GM23338 (cell line): Measurements from ENCODE around the gene CHMP6. TPM values are rescaled to one million over a fixed set of nuclear protein-coding genes. Genes with fewer than 3 reads are reported as not detected.
A peak's percentile ranks its signal among the peaks of the same experiment; 100 is the strongest.

Experiments used
- ATAC-seq: fragments of 200-7000 bp; cut with Tn5 transposase; 3 replicates; pipeline ENCODE4 v1.9.1; 2020
- DNase-seq: peaks from one replicate; pipeline ENCODE4 v3.0.0-alpha.2; 2015; ENCODE audit warnings: low spot score
- H2AFZ ChIP-seq: fragments of 200-600 bp; sonication (generic); 2 replicates; pipeline ENCODE4 v1.8.0; 2016; ENCODE audit warnings: antibody characterized with exemption, mild to moderate bottlenecking, moderate library complexity
- H3F3A ChIP-seq: fragments of 200-600 bp; sonication (generic); replicated peaks from 2 replicates; pipeline ENCODE4 v1.8.0; 2017; ENCODE audit warnings: antibody characterized with exemption, mixed run types, low read depth
- H3K27ac ChIP-seq: fragments of 200-600 bp; sonication (generic); 2 replicates; pipeline ENCODE4 v1.6.1; 2016; ENCODE audit warnings: low read depth
- H3K27me3 ChIP-seq: fragments of 200-600 bp; sonication (generic); 2 replicates; pipeline ENCODE4 v1.8.0; 2016; ENCODE audit warnings: mild to moderate bottlenecking, mixed run types, moderate library complexity; ENCODE audit not compliant: insufficient read depth
- H3K36me3 ChIP-seq: fragments of 200-600 bp; sonication (generic); 2 replicates; pipeline ENCODE4 v1.8.0; 2016; ENCODE audit warnings: mild to moderate bottlenecking; ENCODE audit not compliant: insufficient read depth
- H3K4me1 ChIP-seq: fragments of 200-600 bp; sonication (generic); 2 replicates; pipeline ENCODE4 v1.8.0; 2016; ENCODE audit warnings: mild to moderate bottlenecking, moderate library complexity; ENCODE audit not compliant: insufficient read depth
- H3K4me2 ChIP-seq: fragments of 200-600 bp; sonication (generic); 2 replicates; pipeline ENCODE4 v1.7.1; 2017; ENCODE audit warnings: mixed run types
- H3K4me3 ChIP-seq: fragments of 200-600 bp; sonication (generic); 2 replicates; pipeline ENCODE4 v1.6.1; 2016; ENCODE audit warnings: mixed run types
- H3K79me2 ChIP-seq: fragments of 200-600 bp; sonication (generic); replicated peaks from 2 replicates; pipeline ENCODE4 v1.8.0; 2017; ENCODE audit warnings: mild to moderate bottlenecking; ENCODE audit not compliant: insufficient read depth
- H3K9me2 ChIP-seq: fragments of 200-600 bp; sonication (generic); 2 replicates; pipeline ENCODE4 v1.8.0; 2017; ENCODE audit not compliant: insufficient read depth
- H4K20me1 ChIP-seq: fragments of 200-600 bp; sonication (generic); replicated peaks from 2 replicates; pipeline ENCODE4 v1.8.0; 2017; ENCODE audit warnings: mild to moderate bottlenecking; ENCODE audit not compliant: insufficient read depth
- H3K27ac Mint-ChIP-seq: 2 replicates; pipeline ENCODE4 v1.8.0; 2020; ENCODE audit warnings: inconsistent platforms, mild to moderate bottlenecking, moderate library complexity, mixed read lengths
- H3K27me3 Mint-ChIP-seq: 3 replicates; pipeline ENCODE4 v1.8.0; 2022; ENCODE audit warnings: low read depth, mild to moderate bottlenecking, moderate library complexity, mixed read lengths, inconsistent platforms; ENCODE audit not compliant: insufficient read depth, poor library complexity
- H3K36me3 Mint-ChIP-seq: 3 replicates; pipeline ENCODE4 v1.8.0; 2021; ENCODE audit warnings: low read depth, mild to moderate bottlenecking, inconsistent platforms, moderate library complexity, mixed read lengths
- H3K4me1 Mint-ChIP-seq: 3 replicates; pipeline ENCODE4 v1.8.0; 2020; ENCODE audit warnings: mild to moderate bottlenecking, inconsistent platforms, mixed read lengths
- H3K4me3 Mint-ChIP-seq: 3 replicates; pipeline ENCODE4 v1.8.0; 2021; ENCODE audit warnings: moderate library complexity, mild to moderate bottlenecking, inconsistent platforms, mixed read lengths
- H3K9me3 Mint-ChIP-seq: 3 replicates; pipeline ENCODE4 v1.8.0; 2020; ENCODE audit warnings: moderate library complexity, mild to moderate bottlenecking, inconsistent platforms, mixed read lengths
- EZH2 ChIP-seq: fragments of 200-600 bp; sonication (generic); IDR thresholded peaks from one replicate; pipeline ENCODE4 v1.8.0; 2017; ENCODE audit warnings: antibody characterized with exemption, mild to moderate bottlenecking, low read depth; ENCODE audit not compliant: unreplicated experiment
- REST ChIP-seq: IDR thresholded peaks from one replicate; pipeline ENCODE4 v1.6.1; 2018; ENCODE audit warnings: antibody characterized with exemption; ENCODE audit not compliant: unreplicated experiment
- ZNF114 ChIP-seq: fragments of 250-450 bp; sonication (Bioruptor Pico); IDR thresholded peaks from 2 replicates; pipeline ENCODE4 v1.5.0; 2020; ENCODE audit warnings: mild to moderate bottlenecking, moderate library complexity
- ZNF462 ChIP-seq: fragments of 250-450 bp; sonication (Bioruptor Pico); IDR thresholded peaks from 2 replicates; pipeline ENCODE4 v1.5.0; 2020; ENCODE audit warnings: mild to moderate bottlenecking, moderate library complexity
- polyA plus RNA-seq: library from polyadenylated mRNA; unstranded; fragments of >200 nt; fragmentation: Nextera tagmentation; extraction: Ambion mirVana; gene quantifications from 2 replicates; pipeline ENCODE4 v1.2.1, GENCODE V29; 2016
- total RNA-seq: library from RNA; depleted of rRNA; stranded (reverse); fragments of >200 nt; shearing (Covaris generic); gene quantifications from 2 replicates; pipeline ENCODE4 v1.2.3, GENCODE V29; 2014
- TF ChIP-seq, protein P1 (sequence below), 2 experiments: fragments of 200-600 bp in 1 of 2; sonication (generic) in 1 of 2; conservative IDR thresholded peaks; 2 replicates each; pipeline versions ENCODE4 v1.5.1 to v1.6.1; 2016 to 2017; ENCODE audit warnings: antibody characterized with exemption in 2 of 2, low read depth in 2 of 2, mild to moderate bottlenecking in 2 of 2, moderate library complexity in 1 of 2

CHMP6 gene
- total and polyA plus RNA-seq, 2 experiments from 2014 or later: 12.3 to 14.0 TPM

DNA sequence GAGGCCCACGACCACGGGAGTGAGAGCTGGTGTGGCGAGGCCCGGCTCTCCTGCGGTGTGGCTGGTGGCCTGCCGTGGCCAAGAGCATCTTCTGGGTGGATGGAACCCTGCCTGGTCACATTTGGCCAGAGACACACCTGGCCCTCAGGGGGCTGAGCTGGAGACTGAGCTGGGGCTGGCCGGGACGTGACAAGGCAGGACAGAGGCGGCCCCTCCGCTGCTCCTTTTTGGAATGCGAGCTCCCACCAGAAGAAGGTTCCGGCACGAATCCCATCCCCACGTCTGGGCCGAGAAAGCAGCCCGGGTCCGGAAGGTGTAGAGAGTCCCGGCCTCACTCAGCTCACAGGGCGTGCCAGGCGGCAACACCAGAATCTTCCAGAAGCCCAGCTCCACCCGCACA is 26.0 kb upstream of the CHMP6 start (continued):
- TF ChIP-seq ZNF462 (CRISPR knock-in tag): no peak
- TF ChIP-seq EZH2: no peak

GRCh38 chr17:80967404-80967872 is 24.2 kb upstream of the CHMP6 start:
- peaks cover 10% of the 10 kb centered on the region; the same call in 2 of the 3 replicates for H3K4me1 Mint-ChIP-seq
- no peak overlapping the region for H3K27ac Mint-ChIP-seq
- Histone ChIP-seq H3F3A (no peaks in the 10 kb centered on the region), H4K20me1 (no peaks in the 10 kb centered on the region), H2AFZ (no peak overlapping the region), H3K4me2 (no peak overlapping the region), H3K79me2 (no peaks in the 10 kb centered on the region), H3K4me3 (no peak overlapping the region), H3K27ac (no peak overlapping the region), H3K36me3 (no peaks in the 10 kb centered on the region), H3K9me2 (no peaks in the 10 kb centered on the region), H3K27me3 (no peaks in the 10 kb centered on the region), H3K4me1 (no peaks in the 10 kb centered on the region)
- H3K36me3 Mint-ChIP-seq: peaks cover 4% of the 10 kb centered on the region; the same call in 1 of the 3 replicates
- H3K4me3 Mint-ChIP-seq: no peak overlapping the region
- H3K27me3 Mint-ChIP-seq: peaks cover 9% of the 10 kb centered on the region
- ATAC-seq (no peak), DNase-seq (no peak)
- H3K9me3 Mint-ChIP-seq: no peaks in the 10 kb centered on the region; the same call in 2 of the 3 replicates
- TF ChIP-seq REST (no peak), ZNF114 (no peak), EZH2 (no peak)
- TF ChIP-seq, protein P1, sequence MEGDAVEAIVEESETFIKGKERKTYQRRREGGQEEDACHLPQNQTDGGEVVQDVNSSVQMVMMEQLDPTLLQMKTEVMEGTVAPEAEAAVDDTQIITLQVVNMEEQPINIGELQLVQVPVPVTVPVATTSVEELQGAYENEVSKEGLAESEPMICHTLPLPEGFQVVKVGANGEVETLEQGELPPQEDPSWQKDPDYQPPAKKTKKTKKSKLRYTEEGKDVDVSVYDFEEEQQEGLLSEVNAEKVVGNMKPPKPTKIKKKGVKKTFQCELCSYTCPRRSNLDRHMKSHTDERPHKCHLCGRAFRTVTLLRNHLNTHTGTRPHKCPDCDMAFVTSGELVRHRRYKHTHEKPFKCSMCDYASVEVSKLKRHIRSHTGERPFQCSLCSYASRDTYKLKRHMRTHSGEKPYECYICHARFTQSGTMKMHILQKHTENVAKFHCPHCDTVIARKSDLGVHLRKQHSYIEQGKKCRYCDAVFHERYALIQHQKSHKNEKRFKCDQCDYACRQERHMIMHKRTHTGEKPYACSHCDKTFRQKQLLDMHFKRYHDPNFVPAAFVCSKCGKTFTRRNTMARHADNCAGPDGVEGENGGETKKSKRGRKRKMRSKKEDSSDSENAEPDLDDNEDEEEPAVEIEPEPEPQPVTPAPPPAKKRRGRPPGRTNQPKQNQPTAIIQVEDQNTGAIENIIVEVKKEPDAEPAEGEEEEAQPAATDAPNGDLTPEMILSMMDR (conservative IDR thresholded peaks at IDR 0.05; ENCODE audit: low read depth in 2 of 2): 0 out of 4 replicates have a peak, but pooled peaks of 1 of the 2 experiments have one; percentile 4
